HPDE6-E6E7 (cell line): ENCODE results near the gene PPP3CA.
"Not testable (repeated sequence)": the region's sequence is repeated elsewhere in the genome, so short reads cannot be mapped to it uniquely, and the experiment has no call there.

ENCODE experiments used
- DNase-seq: peaks from one replicate; pipeline ENCODE4 v3.0.0; 2011; ENCODE audit warnings: missing footprints; ENCODE audit errors: extremely low spot score

The PPP3CA gene

DNA sequence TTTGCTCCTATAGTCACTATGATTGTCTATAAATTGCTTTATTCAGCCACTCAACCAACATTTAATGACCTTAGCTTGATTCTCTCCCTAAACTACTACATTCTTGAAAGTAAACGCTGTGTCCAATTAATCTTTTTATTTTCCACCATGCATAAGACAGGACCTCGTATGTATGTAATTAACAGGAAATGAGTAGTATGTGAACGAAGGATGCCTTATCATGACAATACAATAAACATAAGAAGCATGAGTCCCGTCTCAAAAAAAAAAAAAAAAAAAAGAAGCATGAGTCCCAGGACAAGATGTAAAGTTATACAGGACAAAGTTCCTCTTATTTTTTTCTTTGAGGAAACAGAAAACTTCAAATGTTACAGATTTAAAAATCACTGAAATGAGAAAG is 92.5 kb downstream of the PPP3CA start:
- no peak for DNase-seq

DNA sequence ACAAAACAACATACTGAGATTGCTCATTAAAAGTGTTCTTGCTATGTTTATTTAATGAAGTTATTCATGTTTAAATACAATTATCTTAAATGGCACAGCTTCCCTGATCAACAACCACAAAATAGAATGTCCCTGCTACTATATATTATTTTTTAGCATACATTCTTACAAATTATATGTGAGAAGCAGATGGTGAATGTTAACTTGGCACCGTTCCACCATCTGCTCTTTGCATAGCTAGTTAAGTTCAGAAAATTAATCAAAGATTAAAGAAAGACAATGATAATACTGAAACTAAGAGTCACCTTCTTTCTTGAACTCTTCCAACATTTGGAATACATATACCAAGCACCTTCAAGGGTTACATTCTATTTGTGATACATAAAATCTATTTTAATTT is 94.2 kb downstream of the PPP3CA start:
- DNase-seq = no peak

DNA sequence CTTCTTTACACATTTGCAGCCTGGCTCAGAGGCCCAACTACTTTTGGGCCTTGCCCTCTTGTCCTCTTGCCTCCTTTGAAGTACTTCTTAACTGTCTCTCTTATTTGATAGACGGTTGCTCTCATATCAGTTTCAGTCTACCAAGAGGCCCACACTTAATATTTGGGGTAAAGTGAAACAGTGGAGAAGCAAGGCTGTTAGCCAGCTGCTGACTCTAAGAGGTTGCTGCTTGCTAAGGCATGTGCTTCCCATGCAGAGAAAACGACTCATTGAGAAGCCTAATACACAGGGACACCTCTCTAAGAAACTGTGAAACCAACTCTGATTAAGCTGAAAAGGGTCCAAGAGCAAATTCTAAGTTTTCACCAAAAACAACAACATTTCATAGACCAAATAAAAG is 94.6 kb downstream of the PPP3CA start:
- DNase-seq = no peak

DNA sequence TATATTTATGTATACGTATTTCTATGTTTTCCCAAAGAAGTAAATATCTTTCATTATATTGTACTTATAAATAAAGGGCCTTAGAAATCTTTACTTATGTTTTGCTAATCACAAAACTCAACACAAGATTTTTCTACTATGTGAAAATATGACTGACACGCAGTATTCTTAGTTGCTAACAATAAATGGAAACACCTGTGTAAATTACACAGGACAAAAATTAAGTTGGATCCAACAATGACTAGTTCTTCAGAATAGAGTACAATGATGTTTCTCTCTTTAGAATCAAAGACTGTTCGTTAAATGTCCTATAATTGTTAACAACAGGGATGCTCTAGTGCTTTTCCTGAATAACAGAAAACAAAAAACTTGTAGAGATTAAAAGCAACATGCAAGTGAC is 96.1 kb downstream of the PPP3CA start:
- DNase-seq = no peak

DNA sequence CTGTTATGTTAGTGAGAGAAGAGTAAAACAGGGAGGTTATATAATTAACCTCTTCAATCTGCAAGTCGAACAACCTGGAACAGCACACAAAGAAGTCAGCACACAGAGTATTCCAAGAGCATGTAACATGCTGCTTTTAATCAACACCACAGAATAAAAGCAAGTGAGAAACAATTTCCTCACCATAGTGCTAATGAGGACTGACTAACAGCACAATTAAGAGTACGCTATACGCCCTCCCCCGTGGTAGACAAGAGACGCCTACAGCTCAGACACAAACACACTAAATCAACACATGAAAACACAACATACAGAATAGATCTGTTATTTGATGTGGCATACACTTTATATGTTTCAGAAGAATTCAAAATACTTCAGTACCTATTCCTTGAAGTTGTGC is 103.0 kb downstream of the PPP3CA start:
- no peak for DNase-seq

DNA sequence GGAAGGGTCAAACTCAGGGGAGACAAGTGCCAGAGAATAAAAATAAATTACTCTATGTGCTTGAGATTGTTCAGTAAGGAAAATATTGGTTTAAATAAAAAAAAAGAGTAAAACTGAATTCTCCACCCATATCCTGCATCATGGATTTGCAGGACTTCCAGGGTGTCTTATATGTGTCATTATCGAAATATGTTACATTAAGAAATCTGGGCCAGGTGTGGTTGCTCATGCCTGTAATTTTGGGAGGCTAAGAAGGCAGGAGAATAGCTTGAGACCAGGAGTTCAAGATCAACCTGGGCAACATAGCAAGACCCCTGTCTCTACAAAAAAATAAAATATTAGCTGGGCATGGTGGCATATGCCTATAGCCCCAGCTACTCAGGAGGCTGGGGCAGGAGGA is 104.9 kb downstream of the PPP3CA start:
- no peak for DNase-seq

DNA sequence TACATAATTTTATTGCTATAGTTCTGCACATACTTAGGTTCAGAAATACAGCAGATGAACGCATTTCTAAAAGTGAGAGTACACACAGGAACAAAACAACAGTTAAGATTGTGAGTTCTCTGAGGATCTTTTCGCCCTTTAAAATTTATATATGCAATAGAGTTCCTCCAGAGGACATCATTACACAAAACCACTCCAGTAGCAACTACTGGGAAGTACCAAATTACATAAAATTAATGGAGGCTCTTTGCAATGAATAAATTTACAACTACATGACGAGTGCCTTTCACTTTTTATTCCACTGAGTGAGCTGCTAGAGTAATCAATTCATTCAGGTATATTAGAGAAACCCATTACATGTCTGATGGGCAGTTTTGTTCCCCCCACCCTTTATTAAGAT is 107.2 kb downstream of the PPP3CA start:
- DNase-seq = no peak

DNA sequence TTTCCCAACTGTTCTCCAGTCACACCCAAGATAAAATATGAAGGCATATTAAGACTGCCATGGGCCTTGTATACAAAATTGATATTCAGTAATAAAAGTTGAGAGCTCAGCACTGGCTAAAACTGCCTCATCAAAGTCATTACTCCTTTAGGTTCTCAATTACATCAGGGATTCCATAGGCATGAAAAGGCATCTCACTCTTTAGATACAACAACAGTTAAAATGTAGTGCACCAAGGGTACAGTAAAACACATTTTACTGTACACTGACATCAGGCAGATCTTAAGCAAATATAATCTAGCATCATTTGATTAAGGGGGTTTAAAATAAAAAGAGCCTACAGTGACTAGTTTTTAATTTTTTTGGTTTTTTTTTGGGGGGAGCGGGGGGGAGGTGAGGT is 107.7 kb downstream of the PPP3CA start:
- DNase-seq = no peak

DNA sequence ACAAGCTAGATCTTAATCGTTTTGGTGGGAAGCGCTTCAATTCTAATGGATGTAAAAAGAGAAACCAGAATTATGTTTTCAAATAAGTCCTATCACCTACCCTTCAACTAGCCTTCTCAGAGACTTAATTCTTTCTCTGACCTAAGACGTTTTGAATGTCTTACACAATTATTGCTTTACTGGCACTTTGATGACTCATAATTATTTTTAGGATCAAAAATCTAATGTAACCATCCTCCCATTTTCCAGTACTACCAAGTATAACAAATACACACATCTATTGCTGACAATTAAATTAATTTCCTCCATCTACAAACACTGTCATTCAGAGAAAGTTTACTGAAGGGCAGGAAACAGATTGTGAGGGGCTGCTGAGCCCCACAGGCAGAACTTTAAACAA is 108.6 kb downstream of the PPP3CA start:
- DNase-seq = no peak

DNA sequence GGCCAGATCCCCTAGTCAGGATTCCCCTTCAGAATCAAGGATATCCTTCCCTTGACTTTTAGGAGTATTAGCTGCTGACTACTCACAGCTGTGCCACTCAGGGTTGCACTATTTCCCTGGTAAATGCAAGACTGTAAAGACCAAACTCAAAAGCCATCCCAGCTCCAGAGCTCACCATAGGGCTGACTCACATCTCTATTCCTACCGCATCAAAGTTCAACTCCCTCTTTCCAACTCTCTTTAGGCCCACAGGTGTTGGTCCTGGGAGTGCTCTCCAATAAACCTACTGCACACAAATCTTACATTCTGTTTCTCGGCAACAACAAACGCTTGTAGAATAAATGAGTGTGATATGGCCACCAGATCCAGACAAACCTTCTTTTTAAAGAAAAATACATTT is 109.6 kb downstream of the PPP3CA start:
- no peak for DNase-seq

DNA sequence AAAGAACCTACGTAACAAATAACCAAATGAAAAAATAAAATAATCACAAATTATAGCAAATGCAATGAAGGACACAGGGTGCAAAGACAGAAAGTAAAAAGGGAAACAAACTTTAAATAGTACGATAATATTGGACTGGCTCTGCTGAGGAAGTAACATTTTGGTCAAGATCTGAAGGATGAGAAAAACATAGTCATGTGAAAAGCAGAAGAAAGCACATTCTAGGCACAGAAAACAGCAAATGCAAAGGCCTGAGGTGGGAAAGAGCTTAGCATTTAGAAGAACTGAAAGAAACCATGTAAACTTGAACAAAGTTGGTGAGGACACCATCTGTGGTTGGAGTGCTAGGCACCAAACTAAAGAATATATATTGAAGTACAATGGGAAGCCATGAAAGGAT is 111.2 kb downstream of the PPP3CA start:
- DNase-seq = no peak

DNA sequence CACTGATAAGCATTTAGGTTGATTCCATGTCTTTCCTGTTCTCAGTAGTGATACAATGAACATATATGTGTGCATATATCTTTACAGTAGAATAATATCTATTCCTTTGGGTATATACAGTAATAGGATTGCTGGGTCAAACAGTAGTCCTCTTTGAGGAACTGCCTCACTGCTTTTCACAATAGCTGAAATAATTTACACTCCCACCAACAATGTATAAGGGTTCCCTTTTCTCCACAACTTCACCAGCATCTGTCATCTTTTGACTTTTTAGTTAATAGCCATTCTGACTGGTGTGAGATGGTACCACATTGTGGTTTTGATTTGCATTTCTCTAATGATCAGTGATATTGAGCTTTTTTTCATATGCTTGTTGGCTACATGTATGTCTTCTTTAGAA is 113.2 kb downstream of the PPP3CA start:
- DNase-seq = not testable (repeated sequence)

DNA sequence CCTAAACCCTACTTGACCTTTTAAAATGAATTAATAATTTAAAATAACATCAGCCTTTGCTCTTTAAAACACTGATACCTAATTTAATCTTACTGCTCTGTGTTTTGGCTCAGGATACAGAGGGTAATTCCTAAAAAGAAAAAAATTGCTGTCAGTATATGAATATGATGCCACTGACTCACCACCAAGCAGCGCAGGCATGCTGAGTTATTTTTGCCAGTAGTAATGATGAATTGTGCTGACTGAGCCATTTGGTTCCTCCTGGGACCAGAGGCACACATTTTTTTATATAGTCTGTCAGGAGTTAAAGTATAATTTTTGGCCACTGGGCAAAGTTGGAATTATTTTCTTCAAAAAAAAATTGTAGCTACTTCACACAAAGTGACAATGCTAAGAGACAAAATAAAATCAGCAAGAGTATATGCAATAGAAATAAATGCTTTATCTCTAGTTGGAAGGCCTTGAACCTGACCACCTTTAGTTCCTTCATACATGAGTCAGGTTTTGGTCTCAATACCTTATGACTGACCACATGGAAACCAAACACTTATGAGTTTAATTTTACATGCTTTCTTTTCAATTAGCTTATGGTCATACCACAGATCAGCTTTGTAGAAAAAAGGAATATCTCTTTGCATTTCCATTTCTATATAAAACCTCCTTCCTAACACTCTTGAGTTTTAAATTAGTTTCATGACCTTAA is 115.1 kb downstream of the PPP3CA start:
- DNase-seq = no peak

DNA sequence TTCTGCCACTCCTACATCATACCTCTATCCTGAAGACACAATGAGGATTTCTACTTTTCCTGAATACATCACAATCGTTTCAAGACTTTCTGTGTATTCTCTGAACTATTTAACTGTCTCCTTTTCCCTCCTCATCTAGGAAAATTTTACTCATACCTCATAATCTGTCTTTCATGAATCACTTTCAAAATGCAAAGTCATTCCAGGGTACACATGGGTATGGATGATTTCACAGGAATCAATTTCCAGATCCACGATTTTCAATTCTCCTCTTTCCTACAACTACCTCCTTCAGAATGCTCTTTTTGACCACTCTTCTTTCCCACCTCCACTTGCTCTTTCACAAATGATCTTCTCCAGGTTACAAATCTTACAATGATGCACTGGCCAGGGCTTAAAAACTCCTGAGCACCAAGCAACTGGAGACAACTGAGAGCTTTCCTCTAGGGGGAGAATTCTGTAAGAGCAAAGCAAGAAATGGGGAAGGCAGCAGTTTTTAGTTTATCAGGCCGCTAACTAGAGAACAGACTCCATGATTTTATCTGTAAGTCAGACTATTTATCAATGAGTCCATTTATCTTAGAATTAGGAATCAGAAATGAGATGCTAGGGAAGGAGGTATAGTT is 116.4 kb downstream of the PPP3CA start:
- no peak for DNase-seq

DNA sequence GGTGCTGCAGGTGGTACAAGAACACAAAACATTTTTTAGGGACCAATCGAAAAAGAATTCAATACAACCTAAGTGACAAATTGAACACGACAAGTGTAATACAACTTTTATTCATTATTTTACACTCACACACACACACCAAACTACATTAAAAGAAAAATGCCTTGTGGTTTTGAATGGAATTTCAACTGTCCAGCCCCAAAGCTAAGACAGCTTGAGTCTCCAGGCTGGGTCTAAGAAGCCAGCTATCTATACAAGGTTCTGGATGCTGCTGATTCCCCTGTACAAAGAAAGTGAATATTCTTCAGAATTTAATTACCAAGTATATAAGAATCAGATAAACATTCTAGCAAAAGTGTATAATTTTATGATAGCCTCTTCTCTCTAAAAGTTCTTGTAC is 118.2 kb downstream of the PPP3CA start:
- no peak for DNase-seq

DNA sequence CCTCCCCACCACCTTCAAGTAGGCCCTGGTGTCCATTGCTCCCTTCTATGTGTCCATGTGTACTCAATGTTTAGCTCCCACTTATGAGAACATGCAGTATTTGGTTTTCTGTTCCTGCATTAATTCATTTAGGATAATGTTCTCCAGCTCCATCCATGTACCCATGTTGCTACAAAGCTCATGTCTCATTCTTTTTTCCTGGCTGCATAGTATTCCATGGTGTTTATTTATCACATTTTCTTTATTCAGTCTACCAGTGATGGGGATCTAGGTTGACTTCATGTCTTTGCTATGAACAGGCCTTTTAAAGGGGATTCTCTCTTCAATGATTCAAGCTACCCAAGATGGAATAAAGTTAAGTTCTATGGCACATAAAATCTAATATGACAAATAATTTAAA is 119.6 kb downstream of the PPP3CA start:
- no peak for DNase-seq

DNA sequence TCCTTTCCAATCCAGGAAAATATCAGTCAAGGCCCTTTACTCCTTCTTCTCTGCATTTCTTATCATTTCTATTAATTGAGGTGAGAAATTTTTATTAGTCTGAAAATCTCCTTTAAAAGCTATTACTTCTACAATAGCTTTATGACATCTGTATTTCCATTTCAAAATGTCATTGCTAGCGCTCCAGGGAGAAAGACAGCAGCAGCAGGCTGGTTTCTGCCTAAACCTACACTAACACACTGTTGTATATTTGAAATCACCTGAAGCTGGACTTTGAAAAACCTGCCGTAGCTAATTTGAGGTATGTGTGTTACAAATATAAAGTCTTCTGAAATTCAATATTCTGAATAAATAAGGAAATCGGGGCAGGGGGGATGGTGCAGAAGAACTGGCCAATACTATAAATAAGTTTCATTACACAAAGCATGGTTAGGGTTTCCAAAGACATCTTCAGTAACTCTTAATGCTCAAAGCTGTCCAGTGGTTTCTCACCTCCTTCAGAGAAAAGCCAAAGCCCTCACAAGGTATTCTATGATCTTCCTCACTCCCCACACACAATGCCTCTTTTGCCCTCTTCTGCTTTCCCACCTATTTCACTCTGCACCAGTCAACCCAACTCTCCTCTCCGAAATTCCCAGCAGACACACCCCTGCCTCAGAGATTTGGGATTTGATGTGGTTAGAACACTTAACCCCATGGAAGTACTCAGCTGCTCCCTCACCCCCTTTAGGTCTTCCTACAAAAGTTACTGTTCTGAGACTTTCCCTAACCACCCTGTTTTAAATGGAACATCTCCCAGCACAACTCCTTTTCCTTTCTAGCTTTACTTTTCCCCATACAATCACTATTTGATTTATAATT is 122.7 kb downstream of the PPP3CA start:
- DNase-seq = no peak

DNA sequence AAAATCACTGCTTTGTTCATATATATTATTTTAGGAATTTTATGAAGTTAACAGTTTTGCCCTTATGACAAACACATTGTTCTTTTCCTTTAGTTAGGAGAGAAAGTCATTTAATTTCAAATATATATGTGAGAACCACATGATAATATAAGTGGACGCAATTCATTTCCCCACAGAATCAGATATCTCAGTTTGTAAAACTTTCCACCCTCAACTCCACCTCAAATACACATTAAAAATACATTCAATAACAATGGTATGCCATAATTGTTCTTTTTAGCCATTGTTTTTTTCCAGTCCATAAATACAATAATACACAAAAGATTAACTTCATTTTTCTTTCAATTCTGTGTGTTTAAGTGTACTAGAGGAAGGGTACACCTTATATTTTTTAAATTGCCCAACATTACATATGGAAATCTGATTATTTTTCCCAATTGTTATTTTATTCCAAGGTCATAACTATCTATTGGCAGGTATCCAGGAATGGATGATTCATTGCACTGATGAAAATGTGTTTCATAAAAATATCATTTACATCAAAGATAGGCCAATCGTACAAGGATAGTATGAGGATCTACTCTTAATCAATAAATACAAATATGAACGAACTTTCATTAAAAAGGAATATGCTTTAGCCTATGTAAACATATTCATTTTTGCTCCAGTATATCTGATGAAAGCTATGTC is 125.0 kb downstream of the PPP3CA start:
- DNase-seq = no peak

DNA sequence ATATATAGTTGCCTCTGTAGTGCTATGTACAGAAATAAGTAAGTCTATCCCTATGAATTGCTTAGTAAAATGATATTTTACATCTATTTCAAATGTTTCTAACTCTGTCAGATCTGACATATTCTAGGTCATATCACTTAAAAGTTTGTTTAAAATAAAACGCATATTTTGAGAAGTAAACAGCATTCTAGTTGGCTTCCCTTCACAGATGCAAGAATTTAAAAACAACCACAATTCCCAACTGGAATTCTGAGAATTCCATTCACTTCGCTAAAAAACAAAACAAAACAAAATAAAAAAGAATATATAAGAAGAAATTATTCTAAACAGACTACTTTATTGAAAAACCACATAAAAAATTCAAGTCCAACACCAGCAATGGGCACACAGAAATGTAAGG is 126.0 kb downstream of the PPP3CA start:
- DNase-seq = no peak

DNA sequence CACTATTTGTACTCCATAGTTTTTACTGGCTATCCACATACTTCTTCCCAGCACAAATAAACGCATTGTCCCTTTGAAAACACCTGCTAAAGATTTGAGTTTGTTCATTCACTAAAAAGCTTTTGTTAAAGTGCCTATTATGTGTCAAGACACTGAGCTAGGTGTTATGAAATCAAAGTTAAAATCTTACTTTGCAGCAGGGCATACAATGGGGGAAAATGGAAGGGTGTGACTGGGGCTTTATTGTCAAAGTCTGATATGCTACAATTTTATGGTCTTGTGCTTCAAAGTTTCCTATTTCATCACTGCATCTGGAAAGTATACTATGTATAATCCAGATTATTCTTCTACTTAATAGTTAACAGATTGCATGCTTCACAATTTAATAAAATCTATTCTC is 128.4 kb downstream of the PPP3CA start:
- no peak for DNase-seq

DNA sequence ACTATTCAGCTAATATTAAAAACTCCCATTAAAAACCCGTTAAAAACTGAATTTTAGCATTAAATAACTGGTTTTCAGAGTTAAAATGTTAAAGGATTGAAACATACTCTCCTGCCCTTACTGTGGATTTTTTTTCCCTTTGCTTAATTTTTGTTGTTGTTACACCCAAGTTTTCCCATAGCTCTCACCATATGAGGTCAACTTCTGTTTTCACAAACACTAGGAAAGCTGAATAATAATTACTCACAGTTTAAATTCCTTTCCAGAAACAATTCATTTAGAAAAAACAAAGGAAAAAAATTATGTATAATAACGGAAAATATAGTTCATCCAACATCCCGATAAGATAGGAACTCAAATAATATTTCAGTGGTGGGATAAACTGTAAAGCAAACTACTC is 129.0 kb downstream of the PPP3CA start:
- DNase-seq = no peak

DNA sequence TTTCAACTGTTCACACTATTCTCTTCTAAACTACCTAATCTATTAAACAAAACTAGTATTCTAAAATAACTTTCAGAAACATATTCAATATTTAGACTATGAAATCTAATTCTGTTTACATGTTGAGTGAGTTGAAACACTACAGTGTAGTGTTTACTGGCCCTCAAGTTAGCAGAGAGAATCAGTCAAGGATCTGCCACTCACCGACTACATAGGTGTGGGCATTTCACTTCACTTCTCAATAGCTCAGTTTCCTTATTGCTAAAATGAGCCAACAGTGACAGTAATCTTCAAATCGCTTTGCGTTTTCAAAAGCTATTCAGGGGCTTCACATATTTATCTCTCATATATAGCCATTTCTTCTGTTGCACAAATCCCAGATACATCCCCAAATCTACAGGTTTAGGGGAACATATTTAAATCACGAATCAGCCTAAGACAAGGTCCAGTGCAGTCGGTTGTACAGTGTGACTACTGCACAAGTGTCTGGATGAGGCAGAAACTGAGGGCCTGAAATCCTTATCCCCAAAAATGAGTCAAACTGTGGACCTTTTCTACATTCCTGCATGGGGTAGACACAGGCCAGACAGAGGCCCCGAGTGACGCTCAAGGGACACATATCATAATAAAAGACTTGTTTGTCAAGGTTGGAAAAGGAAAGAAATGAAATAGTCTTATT is 129.8 kb downstream of the PPP3CA start:
- DNase-seq = no peak
